Stimulated activated CD4-positive, alpha-beta T cell treated with anti-CD3 and anti-CD28 coated beads, Interleukin-4, amount 100 ng/mL, for 48 hours (primary cell): ENCODE results near the gene CAD.
"Not testable (repeated sequence)": the region's sequence is repeated elsewhere in the genome, so short reads cannot be mapped to it uniquely, and the experiment has no call there.

ENCODE experiments used
- DNase-seq, 2 donors: peaks; one replicate each; pipeline ENCODE4 v3.0.0-alpha.2; 2020; ENCODE audit warnings: low read depth in 2 of 2

Gene CAD

DNA sequence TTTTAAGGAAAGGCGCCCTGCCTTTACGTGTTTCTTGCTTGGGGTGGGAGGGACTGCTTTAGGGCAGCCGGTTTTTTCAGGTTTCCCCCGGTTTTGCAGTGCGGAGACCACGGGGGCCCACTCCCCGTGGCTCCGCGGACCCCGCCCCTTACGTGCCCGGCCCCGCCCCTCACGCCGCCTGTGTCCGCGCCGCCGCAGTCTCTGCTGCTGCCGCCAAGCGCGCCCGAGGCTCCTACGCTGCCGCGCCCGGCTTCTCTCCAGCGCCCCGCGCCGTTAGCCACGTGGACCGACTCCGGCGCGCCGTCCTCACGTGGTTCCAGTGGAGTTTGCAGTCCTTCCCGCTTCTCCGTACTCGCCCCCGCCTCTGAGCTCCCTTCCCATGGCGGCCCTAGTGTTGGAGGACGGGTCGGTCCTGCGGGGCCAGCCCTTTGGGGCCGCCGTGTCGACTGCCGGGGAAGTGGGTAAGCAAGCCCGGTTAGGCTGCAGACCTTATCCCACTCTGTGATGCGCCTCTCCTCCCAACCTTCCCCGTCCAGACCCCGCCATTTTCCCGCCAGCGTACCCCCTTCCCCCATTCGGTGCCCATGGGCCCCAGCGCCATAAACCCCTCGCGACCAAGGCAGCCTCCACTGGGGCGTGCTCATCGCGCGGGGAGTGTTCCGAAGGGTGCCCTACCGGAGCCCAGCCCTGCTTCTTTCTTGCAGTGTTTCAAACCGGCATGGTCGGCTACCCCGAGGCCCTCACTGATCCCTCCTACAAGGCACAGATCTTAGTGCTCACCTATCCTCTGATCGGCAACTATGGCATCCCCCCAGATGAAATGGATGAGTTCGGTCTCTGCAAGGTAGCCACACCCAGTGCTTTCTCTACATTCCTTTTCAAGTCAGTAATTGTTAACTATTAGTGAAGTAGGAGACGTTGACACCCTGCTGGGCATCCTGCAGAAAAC lies at the start of gene CAD:
Gene CAD (plus strand): TSS at position 197 of the 949 bp plus-strand sequence. CDS start 183 bp downstream, at position 380.
- DNase-seq = peak; percentile 88 to 90

DNA sequence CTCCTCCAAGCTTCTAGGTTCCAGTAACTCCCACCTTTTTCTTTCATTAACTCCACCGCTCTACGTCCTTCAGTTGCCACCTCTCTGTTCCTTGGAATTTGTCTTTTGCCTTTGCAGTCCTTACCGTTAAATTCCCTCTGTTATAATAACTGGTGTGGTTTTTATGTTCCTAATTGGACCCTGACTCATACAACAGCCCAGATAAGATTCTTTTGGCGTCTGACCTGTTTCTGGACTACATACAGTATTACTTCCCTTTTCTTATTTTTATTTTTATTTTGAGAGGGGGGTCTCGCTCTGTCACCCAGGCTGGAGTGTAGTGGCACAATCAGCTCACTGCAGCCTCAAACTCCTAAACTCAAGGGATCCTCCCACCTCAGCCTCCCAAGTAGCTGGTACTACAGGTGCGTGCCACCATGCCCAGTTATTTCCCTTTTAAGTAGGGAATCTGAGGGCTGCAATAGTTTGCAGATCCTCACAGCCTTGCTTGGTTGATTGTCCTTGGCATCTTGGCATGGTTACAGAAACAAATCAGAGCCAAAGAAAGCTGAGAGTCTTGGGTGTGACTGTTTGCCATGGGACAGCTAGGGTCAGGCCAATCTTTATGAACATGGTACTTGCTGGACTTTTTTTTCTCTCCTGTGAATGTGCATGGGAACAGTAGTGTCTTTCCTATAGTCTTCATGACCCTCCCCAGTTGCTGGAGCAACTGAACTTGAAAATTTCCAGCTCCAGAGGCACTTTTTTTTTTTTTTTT lies 46.4 kb upstream of the CAD start:
- no peak for DNase-seq

DNA sequence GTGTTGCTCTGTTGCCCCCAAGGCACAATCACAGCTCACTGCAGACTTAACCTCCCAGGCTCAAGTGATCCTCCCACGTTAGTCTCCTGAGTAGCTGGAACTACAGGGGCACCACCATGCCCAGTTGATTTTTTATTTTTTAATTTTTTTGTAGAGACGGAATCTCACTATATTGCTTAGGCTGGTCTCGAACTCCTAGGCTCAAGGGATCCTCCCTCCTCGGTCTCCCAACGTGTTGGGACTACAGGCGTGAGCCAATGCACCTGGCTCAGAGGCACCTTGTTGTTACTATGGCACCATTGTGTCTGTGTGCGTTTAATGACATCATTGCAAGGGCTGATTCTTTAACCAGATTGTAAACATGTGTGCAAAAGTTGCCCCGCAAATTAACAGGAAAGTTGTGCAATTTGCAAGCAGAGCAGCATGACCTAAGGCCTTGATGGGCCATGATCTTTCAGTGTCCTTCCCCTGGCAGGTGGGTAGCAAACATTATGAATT lies 45.8 kb upstream of the CAD start:
- no peak for DNase-seq

DNA sequence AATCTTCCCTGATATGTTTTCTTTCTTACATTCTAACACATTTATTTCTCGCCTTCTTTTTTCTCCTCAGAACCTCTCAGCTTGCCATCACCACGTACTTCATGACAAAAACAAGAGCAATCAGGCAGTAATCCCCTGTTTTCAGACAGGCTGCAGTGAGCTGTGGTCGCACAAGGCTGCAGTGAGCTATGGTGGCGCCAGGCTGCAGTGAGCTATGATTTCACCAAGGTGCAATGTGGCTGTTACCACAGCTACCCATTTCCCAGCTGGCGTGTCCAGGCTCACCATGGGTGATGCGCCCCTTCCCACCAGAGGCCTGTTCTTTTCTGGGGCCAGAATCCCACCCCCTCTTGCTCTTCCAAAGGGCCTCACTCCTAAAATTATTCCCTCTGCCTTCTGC lies 42.5 kb upstream of the CAD start:
- DNase-seq = no peak

DNA sequence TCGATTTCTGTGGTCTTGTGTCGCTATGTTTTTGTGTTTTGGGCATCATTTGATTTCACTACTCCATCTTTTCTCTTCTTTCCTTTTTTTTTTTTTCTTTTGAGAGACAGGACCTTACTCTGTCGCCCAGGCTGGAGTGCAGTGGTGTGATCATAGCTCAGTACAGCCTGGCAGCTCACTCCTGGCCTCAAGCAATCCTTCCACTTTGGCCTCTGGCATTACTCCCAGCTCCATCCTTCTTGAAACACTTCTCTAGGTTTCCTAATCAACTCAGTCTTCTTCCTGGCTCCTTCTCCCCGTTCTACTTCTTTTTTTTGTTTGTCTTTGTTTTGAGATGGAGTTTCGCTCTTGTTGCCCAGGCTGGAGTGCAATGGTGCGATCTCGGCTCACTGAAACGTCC lies 41.8 kb upstream of the CAD start:
- DNase-seq = no peak

DNA sequence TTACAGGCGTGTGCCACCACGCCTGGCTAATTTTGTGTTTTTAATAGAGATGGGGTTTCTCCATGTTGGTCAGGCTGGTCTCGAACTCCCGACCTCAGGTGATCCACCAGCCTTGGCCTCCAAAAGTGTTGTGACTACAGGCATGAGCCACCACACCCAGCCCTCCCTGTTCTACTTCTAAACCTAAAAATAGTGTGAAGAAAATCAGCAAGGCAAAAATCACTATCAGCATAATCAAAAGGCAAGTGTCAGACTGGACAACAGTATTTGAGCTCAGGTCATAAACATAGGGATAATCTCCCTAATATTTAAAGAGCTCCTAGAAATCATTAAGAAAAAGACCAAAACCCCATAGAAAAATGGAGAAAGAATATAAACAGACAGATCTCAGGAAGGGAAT lies 41.4 kb upstream of the CAD start:
- not testable (repeated sequence) for DNase-seq

DNA sequence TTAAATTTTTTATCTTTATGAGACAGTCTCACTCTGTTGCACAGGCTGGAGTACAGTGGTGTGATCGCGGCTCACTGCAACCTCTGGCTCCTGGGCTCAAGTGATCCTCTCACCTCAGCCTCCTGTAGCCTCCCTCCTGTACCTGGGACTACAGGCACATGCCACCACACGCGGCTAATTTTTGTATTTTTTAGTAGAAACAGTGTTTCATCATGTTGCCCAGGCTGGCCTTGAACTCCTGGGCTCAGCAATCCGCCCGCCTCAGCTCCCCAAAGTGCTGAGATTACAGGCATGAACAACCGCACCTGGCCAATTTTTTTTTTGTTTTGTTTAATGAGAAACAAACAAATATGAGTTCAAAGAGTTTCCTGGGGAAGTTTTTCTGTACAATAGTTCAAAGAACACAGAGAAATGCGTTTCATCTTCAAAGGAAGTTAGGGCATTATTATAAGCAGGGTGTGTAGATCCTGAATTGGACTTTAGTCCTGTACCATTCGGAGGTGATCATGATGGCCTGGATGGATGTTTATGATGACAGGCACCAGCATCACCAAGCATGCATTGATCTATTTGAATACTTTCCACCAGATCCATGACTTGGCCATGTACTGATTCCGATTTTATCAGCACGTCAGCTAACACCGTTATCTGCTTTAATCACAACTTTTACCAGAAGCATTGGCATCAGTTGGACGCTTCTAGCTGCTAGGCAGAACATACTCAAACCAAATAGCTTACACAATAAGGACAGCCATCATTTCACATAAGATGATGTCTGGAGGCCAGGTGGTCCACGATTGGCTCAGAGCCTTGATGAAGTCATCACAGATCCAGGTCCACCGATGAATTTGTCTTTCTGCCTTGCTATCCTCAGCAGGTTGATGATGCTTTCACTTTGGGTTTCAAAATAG lies 39.5 kb upstream of the CAD start:
- DNase-seq = no peak

DNA sequence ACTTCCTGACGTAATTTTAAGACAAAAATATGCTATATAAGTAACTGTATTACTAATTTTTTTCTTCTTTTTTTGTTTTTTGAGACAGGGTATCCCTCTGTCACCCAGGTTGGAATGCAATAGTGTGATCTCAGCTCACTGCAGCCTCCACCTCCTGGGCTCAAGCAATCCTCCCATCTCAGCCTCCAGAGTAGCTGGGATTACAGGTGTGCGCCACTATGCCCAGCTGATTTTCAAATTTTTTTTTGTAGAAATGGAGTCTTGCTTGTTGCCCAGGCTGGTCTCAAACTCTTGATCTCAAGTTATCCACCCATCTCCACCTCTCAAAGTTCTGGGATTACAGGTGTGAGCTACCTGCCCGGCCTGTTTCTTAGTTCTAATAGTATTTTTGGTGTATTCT lies 38.7 kb upstream of the CAD start:
- no peak for DNase-seq

DNA sequence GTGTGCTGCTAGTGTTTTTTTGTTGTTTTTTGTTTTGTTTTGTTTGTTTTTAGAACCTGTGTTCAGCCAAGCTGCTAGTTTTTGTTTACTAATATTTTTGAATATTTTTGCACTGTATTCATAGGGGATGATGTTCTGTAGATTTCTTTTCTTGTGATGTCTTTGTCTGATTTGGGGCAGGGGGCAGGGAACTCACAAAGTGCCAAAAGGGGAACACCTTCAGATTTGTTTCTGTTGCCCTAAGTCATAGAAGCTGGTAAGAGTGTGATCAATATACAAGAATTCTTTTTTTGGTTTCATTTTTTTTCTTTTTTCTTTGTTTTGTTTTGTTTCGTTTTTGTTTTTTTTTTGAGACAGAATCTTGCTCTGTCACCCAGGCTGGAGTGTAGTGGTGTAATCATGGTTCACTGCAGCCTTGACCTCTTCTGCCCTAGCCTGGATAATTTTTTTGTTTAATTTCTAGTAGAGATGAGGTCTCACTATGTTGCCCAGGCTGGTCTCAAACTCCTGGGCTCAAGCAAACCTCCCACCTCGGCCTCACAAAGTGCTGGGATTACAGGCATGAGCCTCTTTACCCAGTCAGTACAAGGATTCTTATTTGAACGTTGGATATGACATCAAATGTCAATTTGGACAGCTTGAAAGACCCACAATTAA lies 37.7 kb upstream of the CAD start:
- no peak for DNase-seq

DNA sequence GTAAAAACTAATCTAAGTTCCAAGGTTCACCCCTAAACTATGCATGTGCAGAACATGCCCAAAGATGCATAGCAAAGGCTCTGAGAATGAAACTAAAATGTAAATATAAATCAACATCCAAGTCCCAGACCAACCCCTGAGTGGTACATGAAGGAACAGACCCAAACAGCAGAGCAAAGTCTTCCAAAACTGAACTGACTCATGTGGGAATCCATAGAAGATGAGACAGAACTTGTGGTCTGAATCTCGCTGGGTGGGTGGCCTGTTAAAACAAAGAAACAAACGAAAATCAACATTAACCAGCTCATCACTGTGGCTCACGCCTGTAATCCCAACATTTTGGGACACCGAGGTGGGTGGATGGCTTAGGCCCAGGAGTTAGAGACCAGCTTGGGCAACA lies 34.8 kb upstream of the CAD start:
- no peak for DNase-seq

DNA sequence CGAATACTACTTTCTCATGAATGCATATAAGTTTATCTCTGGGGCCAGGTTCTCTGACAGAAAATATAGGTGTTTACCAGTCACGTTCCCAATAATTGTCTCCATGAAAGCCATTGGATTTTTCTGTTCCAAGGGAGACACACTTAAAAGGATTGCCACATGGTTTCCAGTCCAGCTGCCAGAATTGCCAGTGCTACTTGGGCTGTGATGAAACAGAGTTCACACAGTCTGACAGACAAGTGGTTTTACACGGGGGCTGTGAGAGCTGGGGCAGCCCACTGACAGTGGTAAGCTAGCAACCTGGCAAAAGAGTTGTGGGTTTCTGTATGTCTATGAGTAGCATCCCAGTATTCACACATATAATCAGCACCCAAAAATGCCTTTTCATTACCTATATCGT lies 33.1 kb upstream of the CAD start:
- no peak for DNase-seq

DNA sequence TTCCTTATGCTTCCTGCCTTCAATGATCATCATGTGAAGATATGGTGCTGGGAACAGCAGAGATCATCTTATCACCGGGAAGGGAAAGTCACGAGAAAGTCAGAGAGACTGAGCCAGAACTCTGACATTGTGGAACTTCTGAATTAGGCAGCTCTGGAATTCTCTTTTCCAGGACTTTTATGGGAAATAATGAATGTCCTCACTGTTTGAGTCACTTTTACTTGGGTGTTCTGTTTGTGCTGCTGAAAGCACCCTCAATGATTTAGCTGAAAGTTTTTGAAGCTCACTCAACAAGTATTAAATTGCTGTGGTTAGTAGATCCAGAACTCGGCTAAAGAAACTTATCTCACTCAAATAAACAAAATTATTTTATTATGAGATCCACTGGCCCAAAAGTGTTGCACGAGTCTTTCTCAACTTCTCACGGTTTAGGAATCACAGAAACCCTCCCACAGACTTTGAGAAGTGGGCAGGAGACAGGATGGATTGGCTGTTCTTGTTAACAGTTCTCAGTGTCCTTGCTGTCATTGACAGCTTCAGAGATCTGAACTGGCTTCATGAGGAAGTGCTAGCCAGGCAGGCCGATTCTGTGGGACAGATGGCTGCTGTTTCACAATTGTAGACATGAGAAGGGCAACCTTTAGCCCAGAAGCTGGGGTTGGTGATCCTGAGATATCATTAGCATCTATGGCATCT lies 31.7 kb upstream of the CAD start:
- no peak for DNase-seq

DNA sequence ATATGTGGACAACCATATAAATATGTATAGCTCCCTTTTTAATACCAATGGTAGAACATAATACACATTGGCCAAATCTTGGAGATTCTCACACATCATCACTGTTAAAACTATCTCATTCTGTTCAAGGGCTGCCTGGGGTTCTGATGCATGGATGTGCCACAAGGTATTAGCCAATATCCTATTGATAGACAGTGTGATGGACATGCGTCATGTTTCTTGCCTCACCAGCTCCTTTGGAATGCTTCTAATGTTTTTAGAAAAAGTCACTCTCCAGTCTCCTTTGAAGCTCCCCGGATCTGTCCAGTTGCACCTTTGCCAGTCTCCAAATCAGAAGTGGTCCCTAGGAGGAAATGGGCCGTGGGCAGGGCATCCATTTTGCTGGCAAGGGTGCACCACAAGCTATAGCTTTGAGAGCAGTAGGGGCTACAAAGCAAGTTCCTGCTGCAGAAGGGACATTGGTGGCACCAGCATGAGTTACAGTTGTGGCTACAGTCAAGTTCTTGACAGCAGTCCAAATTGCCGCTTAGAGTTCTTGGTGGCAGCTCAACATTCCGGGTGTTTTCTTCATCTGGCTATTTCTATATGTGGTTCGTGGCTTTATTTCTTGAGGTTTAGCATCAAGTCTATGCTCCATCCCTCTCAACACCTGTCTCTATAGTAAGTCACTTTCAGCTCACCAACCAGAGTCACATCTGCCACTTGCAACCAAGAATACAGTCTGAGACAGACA lies 30.4 kb upstream of the CAD start:
- DNase-seq = no peak

DNA sequence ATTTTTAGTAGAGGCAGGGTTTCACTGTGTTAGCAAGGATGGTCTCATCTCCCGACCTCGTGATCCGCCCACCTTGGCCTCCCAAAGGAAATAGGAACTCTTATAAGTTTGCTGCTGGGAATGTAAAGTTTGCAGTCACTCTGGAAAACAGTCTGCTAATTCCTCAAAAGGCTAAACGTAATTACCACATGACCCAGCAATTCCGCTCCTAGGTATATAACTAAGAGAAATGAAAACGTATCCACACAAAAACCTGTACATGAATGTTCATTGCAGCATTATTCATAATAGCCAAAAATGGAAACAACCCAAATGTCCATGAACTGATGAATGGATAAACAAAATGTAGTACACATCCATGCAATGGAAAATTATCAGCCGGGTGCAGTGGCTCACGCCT lies 27.2 kb upstream of the CAD start:
- no peak for DNase-seq

DNA sequence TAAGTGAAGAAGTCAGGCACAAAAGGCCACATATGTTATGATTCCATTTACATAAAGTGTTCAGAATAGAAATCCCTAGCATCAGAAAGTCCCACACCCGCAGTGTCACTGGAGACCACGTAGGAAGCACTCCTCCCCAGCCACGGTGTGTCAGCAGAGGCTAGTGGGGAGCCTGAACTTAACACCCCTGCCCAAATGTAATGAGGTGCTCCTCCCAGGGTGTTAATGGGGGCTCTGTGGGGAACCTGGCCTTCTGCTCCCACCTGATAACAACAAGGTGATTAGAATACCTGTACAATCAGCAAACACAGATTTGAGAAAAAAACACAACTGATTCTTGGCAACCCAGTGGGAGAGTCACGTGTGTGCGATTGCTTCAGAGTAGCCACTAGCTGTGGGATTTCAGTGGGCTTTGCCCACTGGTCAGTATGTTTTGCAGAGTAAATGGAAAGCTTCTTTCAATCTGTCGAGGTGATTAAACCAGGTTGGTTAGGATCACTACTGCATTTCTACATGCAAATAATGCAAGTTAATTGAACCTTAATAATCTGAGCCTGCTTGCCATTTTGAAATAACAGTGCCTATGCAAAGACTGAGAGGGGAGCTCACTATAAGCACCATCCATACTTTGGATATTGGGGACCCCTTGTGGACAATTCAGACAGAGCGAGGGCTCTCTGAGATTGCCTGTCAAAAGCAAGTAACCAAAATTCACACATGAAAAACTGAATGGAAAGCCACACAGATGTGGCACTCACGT lies 25.9 kb upstream of the CAD start:
- peak in 1 of 2 donors; percentile 7 for DNase-seq

DNA sequence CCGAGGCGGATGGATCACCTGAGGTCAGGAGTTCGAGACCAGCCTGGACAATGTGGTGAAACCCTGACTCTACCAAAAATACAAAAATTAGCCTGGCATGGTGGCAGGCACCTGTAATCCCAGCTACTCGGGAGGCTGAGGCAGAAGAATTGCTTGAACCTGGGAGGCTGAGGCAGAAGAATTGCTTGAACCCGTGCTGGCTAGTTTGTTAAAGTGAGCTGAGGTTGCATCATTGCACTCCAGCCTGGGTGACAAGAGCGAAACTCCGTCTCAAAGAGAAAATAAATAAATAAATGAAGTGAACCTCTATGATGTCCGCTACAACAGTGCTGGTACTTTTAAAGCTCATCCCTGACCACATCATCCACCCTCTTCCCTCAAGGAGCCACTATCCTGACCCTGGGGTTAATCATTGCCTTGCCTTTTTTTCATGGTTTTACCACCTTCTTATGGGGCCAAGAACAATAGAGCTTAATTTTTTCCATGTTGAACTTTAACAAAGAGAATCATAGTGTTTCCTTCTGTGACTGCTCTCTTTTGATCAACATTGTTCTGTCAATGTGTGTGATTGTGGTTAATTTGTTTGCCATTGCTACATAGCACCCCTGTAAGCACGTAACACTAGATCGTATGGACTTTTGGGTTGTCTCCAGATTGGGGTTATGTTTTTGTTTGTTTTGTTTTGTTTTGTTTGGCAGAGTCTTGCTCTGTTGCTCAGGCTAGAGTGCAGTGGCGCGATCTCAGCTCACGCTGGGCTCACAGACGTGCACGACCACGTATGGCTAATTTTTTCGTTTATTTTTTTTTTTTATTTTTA lies 22.4 kb upstream of the CAD start:
- no peak for DNase-seq

DNA sequence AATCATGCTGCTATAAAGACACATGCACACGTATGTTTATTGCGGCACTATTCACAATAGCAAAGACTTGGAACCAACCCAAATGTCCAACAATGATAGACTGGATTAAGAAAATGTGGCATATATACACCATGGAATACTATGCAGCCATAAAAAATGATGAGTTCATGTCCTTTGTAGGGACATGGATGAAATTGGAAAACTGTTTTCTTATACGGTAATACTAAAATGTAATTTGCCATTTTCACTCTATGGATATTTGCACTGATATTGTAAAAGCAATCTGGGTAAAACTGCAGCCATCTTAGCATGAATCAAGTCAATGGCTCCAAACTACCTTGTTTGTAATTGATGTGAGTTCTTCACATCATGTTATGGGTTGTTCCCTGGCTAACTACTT lies 21.4 kb upstream of the CAD start:
- DNase-seq = not testable (repeated sequence)

DNA sequence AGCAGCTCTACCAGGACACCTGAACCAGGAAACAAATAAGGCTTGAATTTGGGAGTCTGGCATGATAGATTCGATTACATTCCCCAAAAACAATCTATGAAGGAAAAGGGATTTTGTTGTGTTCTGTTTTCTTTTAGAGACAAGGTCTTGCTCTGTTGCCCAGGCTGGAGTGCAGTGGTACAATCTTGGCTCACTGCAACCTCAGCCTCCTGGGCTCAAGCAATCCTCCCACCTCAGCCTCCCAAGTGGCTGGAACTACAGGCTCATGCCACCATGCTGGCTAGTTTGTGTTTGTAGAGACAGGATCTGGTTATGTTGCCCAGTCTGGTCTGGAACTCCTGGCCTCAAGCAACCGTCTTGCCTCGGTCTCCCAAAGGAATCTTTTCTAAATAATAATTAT lies 19.1 kb upstream of the CAD start:
- DNase-seq = not testable (repeated sequence)
